ENCODE data around the gene CAMSAP1.

DNA sequence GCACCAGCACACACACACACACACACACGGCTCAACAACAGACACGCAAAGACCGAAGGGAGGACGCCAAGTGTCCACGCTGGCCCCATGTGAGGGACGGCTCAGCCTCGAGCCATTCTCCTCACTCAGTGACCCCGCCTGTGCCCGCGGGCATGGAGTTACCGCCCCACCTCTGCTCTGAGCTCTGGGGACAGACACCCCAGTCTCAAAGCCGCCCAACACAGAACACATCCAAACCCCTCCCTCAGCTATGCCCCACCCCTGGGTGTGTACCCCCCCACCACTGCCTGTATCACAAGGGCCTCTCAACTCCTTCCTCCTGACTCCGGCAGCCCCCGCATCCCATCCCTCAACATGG lies 81.2 kb downstream of the CAMSAP1 start:
- TF ChIP-seq, protein P1, sequence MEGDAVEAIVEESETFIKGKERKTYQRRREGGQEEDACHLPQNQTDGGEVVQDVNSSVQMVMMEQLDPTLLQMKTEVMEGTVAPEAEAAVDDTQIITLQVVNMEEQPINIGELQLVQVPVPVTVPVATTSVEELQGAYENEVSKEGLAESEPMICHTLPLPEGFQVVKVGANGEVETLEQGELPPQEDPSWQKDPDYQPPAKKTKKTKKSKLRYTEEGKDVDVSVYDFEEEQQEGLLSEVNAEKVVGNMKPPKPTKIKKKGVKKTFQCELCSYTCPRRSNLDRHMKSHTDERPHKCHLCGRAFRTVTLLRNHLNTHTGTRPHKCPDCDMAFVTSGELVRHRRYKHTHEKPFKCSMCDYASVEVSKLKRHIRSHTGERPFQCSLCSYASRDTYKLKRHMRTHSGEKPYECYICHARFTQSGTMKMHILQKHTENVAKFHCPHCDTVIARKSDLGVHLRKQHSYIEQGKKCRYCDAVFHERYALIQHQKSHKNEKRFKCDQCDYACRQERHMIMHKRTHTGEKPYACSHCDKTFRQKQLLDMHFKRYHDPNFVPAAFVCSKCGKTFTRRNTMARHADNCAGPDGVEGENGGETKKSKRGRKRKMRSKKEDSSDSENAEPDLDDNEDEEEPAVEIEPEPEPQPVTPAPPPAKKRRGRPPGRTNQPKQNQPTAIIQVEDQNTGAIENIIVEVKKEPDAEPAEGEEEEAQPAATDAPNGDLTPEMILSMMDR (IDR thresholded peaks at IDR 0.05; ENCODE audit: insufficient read depth, low read depth, low read length), result no peak
- no peak for TF ChIP-seq EZH2 (IDR thresholded peaks at IDR 0.05; ENCODE audit: insufficient read depth, low read length)
